Esophagus mucosa (tissue), 1 donor: ENCODE data around the gene TAF4. TPM values are rescaled to one million over a fixed set of nuclear protein-coding genes. Genes with fewer than 3 reads are reported as not detected.
"Not testable (repeated sequence)": the region's sequence is repeated elsewhere in the genome, so short reads cannot be mapped to it uniquely, and the experiment has no call there.

Experiments used
- ATAC-seq: fragments of 200-7000 bp; cut with Tn5 transposase; one replicate; pipeline ENCODE4 v1.9.1; 2020
- total RNA-seq: library from RNA; stranded (reverse); gene quantifications from one replicate; pipeline ENCODE4 v1.2.4, GENCODE V29; 2023
- donor health status: DM: yes; HTN: yes; CAD: no.

Gene TAF4
- total RNA-seq, 1 donor from 2014 or later, result 7.7 TPM

DNA sequence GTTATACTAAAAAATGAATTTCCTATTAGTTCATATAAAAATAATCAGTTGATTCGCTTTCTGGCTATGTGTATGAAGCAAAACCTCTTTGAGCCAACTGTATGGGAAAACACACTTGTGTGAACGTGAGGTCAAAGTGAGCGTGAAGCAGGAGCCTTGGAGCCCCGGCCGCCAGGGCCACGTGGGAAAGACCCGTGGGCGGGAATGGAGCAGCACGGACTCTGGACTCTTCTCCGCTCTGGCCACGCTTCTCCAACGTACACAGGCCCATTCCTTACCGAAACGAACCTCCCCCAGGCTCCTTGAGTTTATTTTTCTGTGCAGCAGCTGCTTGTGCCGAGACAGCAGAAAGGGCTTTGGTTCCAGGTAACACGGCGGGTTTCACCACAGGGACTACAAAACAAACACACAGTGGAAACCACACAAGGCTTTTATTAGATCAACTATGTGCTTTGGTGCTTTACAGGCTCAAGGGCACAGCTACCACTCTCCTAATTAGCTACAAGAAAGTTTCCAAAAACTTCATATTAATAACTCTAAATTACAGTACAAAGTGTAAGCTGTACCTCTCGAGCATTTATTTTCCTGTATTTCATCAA is 62.7 kb downstream of the TAF4 start:
- ATAC-seq, result no peak

- ATAC-seq, result no peak
These were observed 64.4 kb downstream of the TAF4 start for GRCh38 chr20:62001178-62001715.

DNA sequence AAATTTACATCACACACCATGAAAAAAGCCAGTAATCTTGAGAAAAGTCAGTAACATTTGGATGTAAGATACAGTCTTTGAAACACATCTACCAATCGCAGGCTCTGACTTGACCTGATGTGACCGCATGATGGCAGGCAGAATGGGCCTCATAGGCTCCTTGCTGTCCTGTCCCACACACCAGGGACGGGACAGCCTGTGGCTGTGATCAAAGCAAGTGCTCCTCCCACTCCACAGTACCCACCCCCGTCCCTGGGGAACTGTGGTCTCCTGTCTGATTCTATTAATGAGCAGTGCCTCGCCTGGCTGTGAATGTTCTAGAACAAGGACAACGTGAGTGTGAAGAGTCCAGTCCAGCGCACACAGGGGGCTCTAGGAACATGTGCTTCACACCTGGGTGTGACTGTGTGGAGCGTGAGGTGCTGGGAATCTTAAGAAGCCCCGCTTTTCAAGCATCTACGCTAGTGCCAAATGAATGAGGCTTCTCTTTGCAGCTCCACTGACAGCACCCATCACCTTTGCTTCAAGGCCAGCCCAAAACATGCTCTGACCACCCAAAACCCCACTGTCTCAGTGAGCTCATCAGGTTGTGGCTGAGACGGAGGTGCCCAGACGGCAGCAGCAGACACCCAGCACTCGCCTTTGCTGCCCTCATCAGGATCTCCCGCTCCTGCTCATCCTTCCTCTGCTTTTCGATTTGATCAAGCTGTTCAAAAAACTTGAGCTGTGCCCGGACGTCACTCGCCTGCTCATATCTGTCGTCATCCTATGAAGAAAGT is 67.1 kb downstream of the TAF4 start:
- no peak for ATAC-seq

GRCh38 chr20:61997891-61998290 is 67.8 kb downstream of the TAF4 start:
- no peak for ATAC-seq

DNA sequence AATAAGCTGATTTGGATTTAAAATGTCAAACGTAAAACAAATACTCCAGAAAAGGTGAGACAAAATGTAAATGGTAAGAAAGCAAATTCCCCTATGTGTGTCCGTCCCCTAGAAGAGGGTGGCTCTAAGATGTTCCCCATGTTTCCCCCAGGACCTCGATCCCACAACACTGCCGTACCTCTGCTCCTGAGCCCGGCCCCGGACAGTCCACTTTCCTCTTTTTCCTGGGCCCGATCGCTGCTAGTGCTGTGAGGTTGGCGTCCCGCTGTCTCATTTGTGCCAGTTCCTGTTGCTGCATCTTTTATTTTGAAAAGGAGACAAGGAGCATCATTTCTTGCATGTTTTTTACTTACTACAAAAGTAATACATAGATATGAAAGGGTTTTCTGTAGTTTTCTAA is 68.3 kb downstream of the TAF4 start:
- no peak for ATAC-seq

GRCh38 chr20:61994546-61994945 is 71.1 kb downstream of the TAF4 start:
- ATAC-seq, result no peak

- ATAC-seq, result no peak
These were observed 72.6 kb downstream of the TAF4 start for GRCh38 chr20:61993058-61993457.

DNA sequence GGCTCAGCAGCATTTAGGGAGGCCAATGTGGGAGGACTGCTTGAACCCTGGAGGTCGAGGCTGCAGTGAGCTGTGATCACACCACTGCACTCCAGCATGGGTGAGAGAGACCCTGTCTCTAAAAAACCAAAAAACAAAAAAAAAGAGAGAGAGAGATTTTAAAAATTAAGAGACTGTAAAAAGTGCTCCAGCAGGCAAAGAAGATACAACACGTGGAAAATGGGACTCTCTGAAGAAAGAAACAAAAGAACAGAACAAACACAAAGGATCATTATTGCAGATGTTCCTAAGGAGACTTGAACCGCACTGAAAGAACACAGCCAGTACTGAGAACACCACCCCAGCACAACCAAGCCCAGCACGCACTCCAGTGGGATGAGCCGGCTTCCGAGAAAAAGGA is 74.2 kb downstream of the TAF4 start:
- no peak for ATAC-seq

GRCh38 chr20:61990484-61990883 is 75.2 kb downstream of the TAF4 start:
- ATAC-seq, result no peak

GRCh38 chr20:61989741-61990140 is 75.9 kb downstream of the TAF4 start:
- ATAC-seq, result no peak

- no peak for ATAC-seq
These were observed 77.0 kb downstream of the TAF4 start for GRCh38 chr20:61988665-61989064.

DNA sequence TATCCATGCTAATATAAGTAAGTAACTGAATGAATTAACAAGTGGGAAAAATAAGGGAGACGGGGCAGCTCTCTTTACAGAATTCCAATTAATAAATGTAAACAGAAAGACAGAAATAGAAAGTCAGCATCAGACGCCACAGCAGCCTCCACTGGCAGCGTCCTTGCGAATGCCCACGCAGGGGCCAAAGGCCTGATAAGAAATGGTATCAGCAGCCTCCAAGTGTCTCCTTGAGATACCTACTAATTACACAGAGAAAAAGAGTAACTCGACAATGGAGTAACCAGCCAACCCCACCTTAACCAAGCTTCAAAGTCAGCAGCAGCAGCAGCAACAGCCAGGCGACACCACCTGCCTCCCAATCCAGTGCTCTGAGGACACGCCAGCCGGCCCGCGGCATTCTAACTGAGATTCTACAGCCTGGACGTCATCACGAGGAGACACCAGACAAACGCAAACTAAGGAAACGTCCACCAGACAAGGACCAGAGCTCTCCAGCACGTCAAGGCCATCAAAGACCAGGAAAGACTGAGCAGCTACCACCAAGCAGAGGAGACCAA is 78.8 kb downstream of the TAF4 start:
- ATAC-seq, result no peak

- no peak for ATAC-seq
These were observed 80.6 kb downstream of the TAF4 start for GRCh38 chr20:61985096-61985495.

- not testable (repeated sequence) for ATAC-seq
These were observed 81.2 kb downstream of the TAF4 start for GRCh38 chr20:61984431-61984830.

DNA sequence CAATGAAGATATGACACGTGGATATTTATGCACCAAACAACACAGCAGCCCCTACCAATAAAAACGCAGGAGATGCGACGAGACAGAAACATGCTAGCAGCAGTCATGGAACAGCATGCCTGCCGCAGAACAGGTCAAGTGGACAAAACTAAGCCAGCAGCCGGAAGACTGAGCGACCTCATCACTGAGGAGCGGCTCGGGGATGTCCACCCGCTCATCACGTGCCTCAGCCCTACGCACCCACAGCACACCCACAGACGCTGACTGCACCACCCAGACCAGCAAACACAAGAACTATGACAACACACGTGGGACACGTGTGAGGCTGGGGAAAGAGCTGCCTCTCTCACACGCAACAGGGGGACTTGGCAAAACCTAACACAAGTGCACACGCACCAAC is 81.7 kb downstream of the TAF4 start:
- ATAC-seq, result no peak

GRCh38 chr20:61982951-61983315 is 82.7 kb downstream of the TAF4 start:
- no peak for ATAC-seq

DNA sequence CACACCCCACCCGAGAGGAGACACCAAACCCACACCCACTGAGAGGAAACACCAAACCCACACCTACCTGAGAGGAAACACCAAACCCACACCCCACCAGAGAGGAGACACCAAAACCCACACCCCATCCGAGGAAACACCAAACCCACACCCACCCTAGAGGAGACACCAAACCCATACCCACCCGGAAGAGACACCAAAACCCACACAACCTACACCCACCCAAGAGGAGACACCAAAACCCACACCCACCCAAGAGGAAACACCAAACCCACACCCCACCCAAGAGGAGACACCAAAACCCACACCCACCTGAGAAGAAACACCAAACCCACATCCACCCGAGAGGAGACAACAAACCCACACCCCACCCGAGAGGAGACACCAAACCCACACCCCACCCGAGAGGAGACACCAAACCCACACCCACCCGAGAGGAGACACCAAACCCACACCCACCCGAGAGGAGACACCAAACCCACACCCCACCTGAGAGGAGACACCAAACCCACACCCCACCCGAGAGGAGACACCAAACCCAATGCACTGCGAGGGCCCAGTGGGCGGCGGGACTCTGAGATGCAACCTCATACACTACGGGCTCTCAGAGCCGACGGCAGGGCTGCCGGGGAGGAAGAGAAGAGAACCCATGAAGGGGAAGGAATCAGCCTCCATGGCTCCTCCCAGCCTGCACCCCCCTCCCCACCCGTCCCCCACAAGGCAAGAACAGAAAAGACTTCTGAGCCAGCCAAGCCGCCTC is 83.3 kb downstream of the TAF4 start:
- no peak for ATAC-seq

- ATAC-seq, result not testable (repeated sequence)
These were observed 84.0 kb downstream of the TAF4 start for GRCh38 chr20:61981691-61982090.

GRCh38 chr20:61980647-61981583 is 84.8 kb downstream of the TAF4 start:
- ATAC-seq, result no peak

DNA sequence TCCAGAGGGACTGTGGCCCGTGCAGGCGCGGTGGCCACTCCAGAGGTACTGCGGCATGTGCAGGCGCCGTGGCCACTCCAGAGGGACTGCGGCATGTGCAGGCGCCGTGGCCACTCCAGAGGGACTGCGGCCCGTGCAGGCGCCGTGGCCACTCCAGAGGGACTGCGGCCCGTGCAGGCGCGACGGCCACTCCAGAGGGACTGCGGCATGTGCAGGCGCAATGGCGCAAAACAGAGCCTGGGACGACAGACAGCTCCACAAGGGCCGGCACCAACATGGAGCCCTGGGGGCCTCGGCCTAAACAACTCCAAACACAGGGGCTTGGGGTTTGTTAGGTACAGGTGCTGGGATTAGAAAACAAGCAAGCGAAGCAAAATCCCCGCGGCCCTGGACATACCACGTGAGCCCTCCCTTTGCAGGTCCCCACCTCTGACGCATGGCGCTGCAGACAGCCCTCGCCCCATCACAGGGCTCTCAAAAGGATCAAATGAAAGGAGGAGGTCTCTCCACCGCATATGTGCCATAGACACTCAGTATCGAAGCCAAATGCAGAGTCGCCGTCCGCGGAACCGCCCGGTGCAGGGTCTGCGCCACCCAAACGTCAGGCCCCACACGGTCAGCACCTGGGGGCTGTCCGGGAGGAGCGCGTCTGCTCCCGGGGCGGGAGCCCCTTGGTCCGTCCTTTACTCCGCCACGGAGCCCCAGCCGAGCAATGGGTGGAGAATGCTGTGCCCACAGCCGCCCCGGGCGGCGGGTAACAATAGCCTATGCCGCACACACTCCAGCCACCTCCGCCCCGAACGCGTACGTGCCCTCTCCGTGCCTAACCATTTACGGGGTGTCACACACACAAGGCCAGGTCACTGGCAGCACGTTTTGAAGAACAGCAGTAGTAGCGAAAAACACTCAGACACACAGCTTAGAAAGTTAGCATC is 85.7 kb downstream of the TAF4 start:
- no peak for ATAC-seq

DNA sequence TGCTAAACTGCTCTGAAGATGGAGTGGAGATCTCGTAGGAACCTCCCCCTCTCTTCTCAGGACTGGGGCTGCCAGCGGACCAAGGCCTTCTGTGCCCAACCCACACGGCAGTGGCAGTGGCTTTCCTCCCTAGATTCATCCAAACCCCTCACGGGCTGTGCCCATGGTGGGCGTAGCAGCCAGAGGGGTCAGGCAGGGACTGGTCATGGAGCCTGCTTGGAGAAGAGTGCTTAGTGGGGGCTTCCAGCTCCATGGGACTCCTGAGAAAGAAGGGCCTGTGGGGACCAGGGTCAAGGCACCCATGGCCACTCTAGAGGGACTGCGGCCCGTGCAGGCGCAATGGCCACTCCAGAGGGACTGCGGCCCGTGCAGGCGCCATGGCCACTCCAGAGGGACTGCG is 86.6 kb downstream of the TAF4 start:
- no peak for ATAC-seq
